PFSK-1 (cell line): Measurements from ENCODE around the gene RFX2.
A peak's percentile ranks its signal among the peaks of the same experiment; 100 is the strongest.

Source experiments
- FOXP2 ChIP-seq: optimal IDR thresholded peaks from 2 replicates; pipeline ENCODE3; 2011; ENCODE audit warnings: borderline replicate concordance, control low read depth, inconsistent platforms; ENCODE audit not compliant: insufficient read depth; ENCODE audit errors: extremely low read length, extremely low read depth
- POLR2AphosphoS5 ChIP-seq: IDR thresholded peaks from 2 replicates; pipeline ENCODE4 v1.6.1; 2012; ENCODE audit warnings: low read depth, mild to moderate bottlenecking, control low read depth, low read length, moderate library complexity
- REST ChIP-seq, 2 experiments: IDR thresholded peaks; 2 replicates each; pipeline versions ENCODE4 v1.6.1 to v1.8.0; 2011 to 2012; ENCODE audit warnings: low read depth in 2 of 2, low read length in 2 of 2, control low read depth in 1 of 2, inconsistent platforms in 1 of 2, mild to moderate bottlenecking in 1 of 2, moderate library complexity in 1 of 2; ENCODE audit not compliant: insufficient read depth in 1 of 2
- SIN3A ChIP-seq: IDR thresholded peaks from 2 replicates; pipeline ENCODE4 v1.6.1; 2012; ENCODE audit warnings: mild to moderate bottlenecking, low read length, moderate library complexity, borderline replicate concordance; ENCODE audit not compliant: insufficient read depth
- TAF1 ChIP-seq: IDR thresholded peaks from 2 replicates; pipeline ENCODE4 v1.6.1; 2012; ENCODE audit warnings: low read length, control low read depth, borderline replicate concordance; ENCODE audit not compliant: insufficient read depth

RFX2 gene

GRCh38 chr19:5971714-5972354 is 138.5 kb downstream of the RFX2 start:
- TF ChIP-seq SIN3A (no peak), TAF1 (no peak), FOXP2 (no peak), REST (IDR thresholded peaks at IDR 0.05; ENCODE audit: insufficient read depth in 1 of 2, low read depth in 2 of 2, low read length in 2 of 2) (no peak), POLR2AphosphoS5 (no peak)

GRCh38 chr19:5969476-5969875 is 140.8 kb downstream of the RFX2 start:
- TF ChIP-seq REST (IDR thresholded peaks at IDR 0.05; ENCODE audit: insufficient read depth in 1 of 2, low read depth in 2 of 2, low read length in 2 of 2) (no peak), SIN3A (no peak), POLR2AphosphoS5 (no peak), TAF1 (no peak), FOXP2 (no peak)

GRCh38 chr19:5968431-5969373 is 141.6 kb downstream of the RFX2 start:
- no peak for TF ChIP-seq TAF1
- TF ChIP-seq SIN3A = no peak
- no peak for TF ChIP-seq REST (IDR thresholded peaks at IDR 0.05; ENCODE audit: insufficient read depth in 1 of 2, low read depth in 2 of 2, low read length in 2 of 2)
- no peak for TF ChIP-seq POLR2AphosphoS5
- TF ChIP-seq FOXP2 = no peak

GRCh38 chr19:5967994-5968430 is 142.3 kb downstream of the RFX2 start:
- TF ChIP-seq TAF1 (no peak), SIN3A (no peak), REST (IDR thresholded peaks at IDR 0.05; ENCODE audit: insufficient read depth in 1 of 2, low read depth in 2 of 2, low read length in 2 of 2) (0 out of 4 replicates have a peak, but pooled peaks of 1 of the 2 experiments have one; percentile 36), POLR2AphosphoS5 (no peak), FOXP2 (peak; percentile 46)
